GM18909 (cell line): ENCODE results near the gene UCK2.

Experiments used
- ATAC-seq: cut with Tn5 transposase; IDR thresholded peaks from one replicate; pipeline ENCODE4 v1.9.1; 2021; ENCODE audit warnings: mild to moderate bottlenecking; ENCODE audit not compliant: unreplicated experiment, poor library complexity

Gene UCK2

GRCh38 chr1:165877411-165877810 is 50.0 kb downstream of the UCK2 start:
- no peak for ATAC-seq

GRCh38 chr1:165877940-165878556 is 50.6 kb downstream of the UCK2 start:
- ATAC-seq = peak; percentile 69

- ATAC-seq = no peak
These were observed 52.5 kb downstream of the UCK2 start for GRCh38 chr1:165879946-165880345.

- ATAC-seq = no peak
These were observed 53.6 kb downstream of the UCK2 start for GRCh38 chr1:165880993-165881392.

GRCh38 chr1:165882168-165882837 is 54.9 kb downstream of the UCK2 start:
- no peak for ATAC-seq

GRCh38 chr1:165883056-165883455 is 55.6 kb downstream of the UCK2 start:
- no peak for ATAC-seq

- no peak for ATAC-seq
These were observed 56.7 kb downstream of the UCK2 start for GRCh38 chr1:165884009-165884689.

GRCh38 chr1:165884690-165885304 is 57.4 kb downstream of the UCK2 start:
- ATAC-seq = no peak

- ATAC-seq = no peak
These were observed 57.9 kb downstream of the UCK2 start for GRCh38 chr1:165885305-165885694.

GRCh38 chr1:165886193-165886592 is 58.8 kb downstream of the UCK2 start:
- no peak for ATAC-seq

GRCh38 chr1:165886983-165887382 is 59.6 kb downstream of the UCK2 start:
- ATAC-seq = no peak

- no peak for ATAC-seq
These were observed 60.6 kb downstream of the UCK2 start for GRCh38 chr1:165887877-165888551.

- ATAC-seq = no peak
These were observed 61.1 kb downstream of the UCK2 start for GRCh38 chr1:165888552-165888920.

GRCh38 chr1:165890684-165891083 is 63.3 kb downstream of the UCK2 start:
- no peak for ATAC-seq

GRCh38 chr1:165891111-165891860 is 63.9 kb downstream of the UCK2 start:
- no peak for ATAC-seq

- ATAC-seq = no peak
These were observed 65.5 kb downstream of the UCK2 start for GRCh38 chr1:165892935-165893334.

GRCh38 chr1:165893507-165893906 is 66.1 kb downstream of the UCK2 start:
- ATAC-seq = no peak

GRCh38 chr1:165894591-165894990 is 67.2 kb downstream of the UCK2 start:
- no peak for ATAC-seq

- no peak for ATAC-seq
These were observed 68.0 kb downstream of the UCK2 start for GRCh38 chr1:165895451-165895871.

- no peak for ATAC-seq
These were observed 68.9 kb downstream of the UCK2 start for GRCh38 chr1:165896277-165896676.
